ENCODE measurements around the gene PCGF6.
"Not testable (repeated sequence)": the region's sequence is repeated elsewhere in the genome, so short reads cannot be mapped to it uniquely, and the experiment has no call there.

Gene PCGF6

GRCh38 chr10:103350517-103351260 is at the start of gene PCGF6:
TSS of gene PCGF6 (minus strand) at chr10:103351140. CDS start at chr10:103351066, 74 bp downstream.
- peak; percentile 90 for DNase-seq
- in situ Hi-C loops (cut with MboI; ENCODE audit: low pct_unique_long_range_greater_than_20kb, low sequenced_read_pairs): no loop called here

- in situ Hi-C loops (cut with MboI; ENCODE audit: low pct_unique_long_range_greater_than_20kb, low sequenced_read_pairs): no loop called here
- DNase-seq: peak; percentile 51
Observed at GRCh38 chr10:103397191-103397825, 46.4 kb upstream of the PCGF6 start.

- in situ Hi-C loops (cut with MboI; ENCODE audit: low pct_unique_long_range_greater_than_20kb, low sequenced_read_pairs): no loop called here
- DNase-seq: no peak
Observed at GRCh38 chr10:103396789-103397087, 45.8 kb upstream of the PCGF6 start.

GRCh38 chr10:103396067-103396788 is 45.3 kb upstream of the PCGF6 start, which contains the start of the genes ATP5MK and PDCD11:
TSS of gene ATP5MK (minus strand) at chr10:103396475. CDS start at chr10:103392457, 4,018 bp downstream.
TSS of gene PDCD11 (plus strand) at chr10:103396626. CDS start at chr10:103398427, 1,801 bp downstream.
- DNase-seq: peak; percentile 99
- in situ Hi-C loops (cut with MboI; ENCODE audit: low pct_unique_long_range_greater_than_20kb, low sequenced_read_pairs): no loop called here

- no peak for DNase-seq
- in situ Hi-C loops (cut with MboI; ENCODE audit: low pct_unique_long_range_greater_than_20kb, low sequenced_read_pairs): no loop called here
Observed at GRCh38 chr10:103395754-103396066, 44.8 kb upstream of the PCGF6 start.

- DNase-seq: no peak
- in situ Hi-C loops (cut with MboI; ENCODE audit: low pct_unique_long_range_greater_than_20kb, low sequenced_read_pairs): no loop called here
Observed at GRCh38 chr10:103394180-103394579, 43.2 kb upstream of the PCGF6 start.

GRCh38 chr10:103382769-103383168 is 31.8 kb upstream of the PCGF6 start:
- in situ Hi-C loops (cut with MboI; ENCODE audit: low pct_unique_long_range_greater_than_20kb, low sequenced_read_pairs): no loop called here
- no peak for DNase-seq

- in situ Hi-C loops (cut with MboI; ENCODE audit: low pct_unique_long_range_greater_than_20kb, low sequenced_read_pairs): no loop called here
- no peak for DNase-seq
Observed at GRCh38 chr10:103374263-103374662, 23.3 kb upstream of the PCGF6 start.

- DNase-seq: no peak
- in situ Hi-C loops (cut with MboI; ENCODE audit: low pct_unique_long_range_greater_than_20kb, low sequenced_read_pairs): no loop called here
Observed at GRCh38 chr10:103373544-103373943, 22.6 kb upstream of the PCGF6 start.

GRCh38 chr10:103367782-103368518 is 17.0 kb upstream of the PCGF6 start, which contains the start of gene TAF5:
TSS of gene TAF5 (plus strand) at chr10:103367976. CDS start at chr10:103367990, 14 bp downstream.
- peak; percentile 96 for DNase-seq
- in situ Hi-C loops (cut with MboI; ENCODE audit: low pct_unique_long_range_greater_than_20kb, low sequenced_read_pairs): no loop called here

- in situ Hi-C loops (cut with MboI; ENCODE audit: low pct_unique_long_range_greater_than_20kb, low sequenced_read_pairs): no loop called here
- no peak for DNase-seq
Observed at GRCh38 chr10:103367379-103367781, 16.4 kb upstream of the PCGF6 start.

GRCh38 chr10:103360791-103361190 is 9.9 kb upstream of the PCGF6 start:
- in situ Hi-C loops (cut with MboI; ENCODE audit: low pct_unique_long_range_greater_than_20kb, low sequenced_read_pairs): not testable (repeated sequence)

GRCh38 chr10:103359493-103359892 is 8.6 kb upstream of the PCGF6 start:
- in situ Hi-C loops (cut with MboI; ENCODE audit: low pct_unique_long_range_greater_than_20kb, low sequenced_read_pairs); DNase-seq: not testable (repeated sequence)

More at GRCh38 chr10:103360791-103361190, 9.9 kb upstream of the PCGF6 start:
- DNase-seq: not testable (repeated sequence)

- no peak for DNase-seq
- in situ Hi-C loops (cut with MboI; ENCODE audit: low pct_unique_long_range_greater_than_20kb, low sequenced_read_pairs): no loop called here
Observed at GRCh38 chr10:103355906-103356599, 5.1 kb upstream of the PCGF6 start.

GRCh38 chr10:103354567-103354966 is 3.6 kb upstream of the PCGF6 start:
- in situ Hi-C loops (cut with MboI; ENCODE audit: low pct_unique_long_range_greater_than_20kb, low sequenced_read_pairs); DNase-seq: not testable (repeated sequence)

GRCh38 chr10:103353281-103353680 is 2.3 kb upstream of the PCGF6 start:
- peak; percentile 16 for DNase-seq
- in situ Hi-C loops (cut with MboI; ENCODE audit: low pct_unique_long_range_greater_than_20kb, low sequenced_read_pairs): no loop called here

GRCh38 chr10:103350175-103350516 is 794 bp downstream of the PCGF6 start:
- in situ Hi-C loops (cut with MboI; ENCODE audit: low pct_unique_long_range_greater_than_20kb, low sequenced_read_pairs): no loop called here
- no peak for DNase-seq

GRCh38 chr10:103336370-103336769 is 14.6 kb downstream of the PCGF6 start:
- in situ Hi-C loops (cut with MboI; ENCODE audit: low pct_unique_long_range_greater_than_20kb, low sequenced_read_pairs): no loop called here
- DNase-seq: no peak

GRCh38 chr10:103334567-103334966 is 16.4 kb downstream of the PCGF6 start:
- no peak for DNase-seq
- in situ Hi-C loops (cut with MboI; ENCODE audit: low pct_unique_long_range_greater_than_20kb, low sequenced_read_pairs): no loop called here

Data from KBM-7 (cell line).